ENCODE results near the gene SELP.

SELP gene

GRCh38 chr1:169561692-169562091 lies 68.2 kb downstream of the SELP start:
- H2AK5ac ChIP-seq (ENCODE audit: low read depth, low read length), result no peak overlapping the region
- H3K4me3 ChIP-seq (ENCODE audit: low read length in 2 of 2), result no peak overlapping the region
- H3K4ac ChIP-seq (ENCODE audit: low read length), result no peak overlapping the region
- no peak overlapping the region for H3K27ac ChIP-seq (replicated peaks; ENCODE audit: low read length)
- no peak overlapping the region for H2BK12ac ChIP-seq (ENCODE audit: low read length)
- no peaks in the 10 kb centered on the region for H3K27me3 ChIP-seq (ENCODE audit: control insufficient read depth in 3 of 3, insufficient read depth in 3 of 3, low read depth in 1 of 3, low read length in 3 of 3)
- no CpG with 5 or more reads among the region's 1 CpG for WGBS, 2 donors (ENCODE audit: extremely low coverage in 2 of 2, insufficient read length in 2 of 2, insufficient replicate concordance in 1 of 2)
- DNase-seq (ENCODE audit: low spot score), result no peak
- H3K79me1 ChIP-seq (ENCODE audit: low read depth, low read length), result no peaks in the 10 kb centered on the region
- no peak overlapping the region for H2BK120ac ChIP-seq (ENCODE audit: low read depth, low read length)
- no peaks in the 10 kb centered on the region for H3K9me3 ChIP-seq (replicated peaks in 1 of 2; ENCODE audit: control insufficient read depth in 2 of 2, insufficient read depth in 1 of 2, low read depth in 1 of 2, low read length in 2 of 2)
- no peak overlapping the region for H2BK5ac ChIP-seq (ENCODE audit: low read length)
- no peak overlapping the region for H3K9ac ChIP-seq (ENCODE audit: low read depth, low read length, poor library complexity)
- peaks cover 0 to 1% of the 10 kb centered on the region in 2 donors for H3K4me1 ChIP-seq (ENCODE audit: control insufficient read depth in 2 of 2, insufficient read depth in 1 of 2, low read depth in 1 of 2, low read length in 2 of 2)
- no peak overlapping the region for H4K91ac ChIP-seq (ENCODE audit: low read depth, low read length, poor library complexity)
- no peak overlapping the region for H3K23ac ChIP-seq (ENCODE audit: low read depth, low read length, poor library complexity)
- no peak overlapping the region for H2BK15ac ChIP-seq (ENCODE audit: low read length)
- H2AFZ ChIP-seq (ENCODE audit: low read length), result no peak overlapping the region
- no peak overlapping the region for H4K8ac ChIP-seq (ENCODE audit: low read depth, low read length)
- H3K36me3 ChIP-seq (replicated peaks in 1 of 2; ENCODE audit: control insufficient read depth in 2 of 2, insufficient read depth in 2 of 2, low read length in 2 of 2), result no peaks in the 10 kb centered on the region
- no peak overlapping the region for H3K4me2 ChIP-seq (ENCODE audit: insufficient read depth, low read length, poor library complexity, severe bottlenecking)
- H3K14ac ChIP-seq (ENCODE audit: low read length), result no peak overlapping the region
- no peak overlapping the region for H3K18ac ChIP-seq (ENCODE audit: low read length)

- no peak for DNase-seq (ENCODE audit: low spot score)
Measured at GRCh38 chr1:169557131-169557530, 72.8 kb downstream of the SELP start.

GRCh38 chr1:169550294-169550693 lies 79.6 kb downstream of the SELP start:
- no peak overlapping the region for H3K9ac ChIP-seq (ENCODE audit: low read depth, low read length, poor library complexity)
- no peak overlapping the region for H3K27ac ChIP-seq (replicated peaks; ENCODE audit: low read length)
- DNase-seq (ENCODE audit: low spot score), result peak; percentile 12
- no peak overlapping the region for H3K4ac ChIP-seq (ENCODE audit: low read length)
- H3K36me3 ChIP-seq (replicated peaks in 1 of 2; ENCODE audit: control insufficient read depth in 2 of 2, insufficient read depth in 2 of 2, low read length in 2 of 2), result no peaks in the 10 kb centered on the region
- H3K79me1 ChIP-seq (ENCODE audit: low read depth, low read length), result no peaks in the 10 kb centered on the region
- no peaks in the 10 kb centered on the region for H3K4me1 ChIP-seq (ENCODE audit: control insufficient read depth in 2 of 2, insufficient read depth in 1 of 2, low read depth in 1 of 2, low read length in 2 of 2)
- H4K91ac ChIP-seq (ENCODE audit: low read depth, low read length, poor library complexity), result no peak overlapping the region
- no peak overlapping the region for H2BK15ac ChIP-seq (ENCODE audit: low read length)
- no peak overlapping the region for H2BK12ac ChIP-seq (ENCODE audit: low read length)
- H3K27me3 ChIP-seq (ENCODE audit: control insufficient read depth in 3 of 3, insufficient read depth in 3 of 3, low read depth in 1 of 3, low read length in 3 of 3), result no peaks in the 10 kb centered on the region
- no peak overlapping the region for H4K8ac ChIP-seq (ENCODE audit: low read depth, low read length)
- H2AK5ac ChIP-seq (ENCODE audit: low read depth, low read length), result no peak overlapping the region
- no peak overlapping the region for H2AFZ ChIP-seq (ENCODE audit: low read length)
- no peak overlapping the region for H3K4me3 ChIP-seq (ENCODE audit: low read length in 2 of 2)
- no peak overlapping the region for H3K14ac ChIP-seq (ENCODE audit: low read length)
- no peak overlapping the region for H2BK120ac ChIP-seq (ENCODE audit: low read depth, low read length)
- no CpG with 5 or more reads among the region's 4 CpGs for WGBS, 2 donors (ENCODE audit: extremely low coverage in 2 of 2, insufficient read length in 2 of 2, insufficient replicate concordance in 1 of 2)
- no peaks in the 10 kb centered on the region for H3K9me3 ChIP-seq (replicated peaks in 1 of 2; ENCODE audit: control insufficient read depth in 2 of 2, insufficient read depth in 1 of 2, low read depth in 1 of 2, low read length in 2 of 2)
- no peak overlapping the region for H2BK5ac ChIP-seq (ENCODE audit: low read length)
- H3K23ac ChIP-seq (ENCODE audit: low read depth, low read length, poor library complexity), result no peak overlapping the region
- no peak overlapping the region for H3K4me2 ChIP-seq (ENCODE audit: insufficient read depth, low read length, poor library complexity, severe bottlenecking)
- no peak overlapping the region for H3K18ac ChIP-seq (ENCODE audit: low read length)

More at GRCh38 chr1:169557131-169557530, 72.8 kb downstream of the SELP start:
- no peak overlapping the region for H2BK12ac ChIP-seq (ENCODE audit: low read length)
- no peak overlapping the region for H3K4me3 ChIP-seq (ENCODE audit: low read length in 2 of 2)
- no peaks in the 10 kb centered on the region for H3K9me3 ChIP-seq (replicated peaks in 1 of 2; ENCODE audit: control insufficient read depth in 2 of 2, insufficient read depth in 1 of 2, low read depth in 1 of 2, low read length in 2 of 2)
- no peak overlapping the region for H2AFZ ChIP-seq (ENCODE audit: low read length)
- no peak overlapping the region for H2BK120ac ChIP-seq (ENCODE audit: low read depth, low read length)
- no peak overlapping the region for H2BK15ac ChIP-seq (ENCODE audit: low read length)
- H3K4me1 ChIP-seq (ENCODE audit: control insufficient read depth in 2 of 2, insufficient read depth in 1 of 2, low read depth in 1 of 2, low read length in 2 of 2), result peaks cover 0 to 1% of the 10 kb centered on the region in 2 donors
- H3K23ac ChIP-seq (ENCODE audit: low read depth, low read length, poor library complexity), result no peak overlapping the region
- no peak overlapping the region for H3K27ac ChIP-seq (replicated peaks; ENCODE audit: low read length)
- no peak overlapping the region for H4K8ac ChIP-seq (ENCODE audit: low read depth, low read length)
- H3K79me1 ChIP-seq (ENCODE audit: low read depth, low read length), result no peaks in the 10 kb centered on the region
- H3K14ac ChIP-seq (ENCODE audit: low read length), result no peak overlapping the region
- no peak overlapping the region for H3K18ac ChIP-seq (ENCODE audit: low read length)
- no peaks in the 10 kb centered on the region for H3K27me3 ChIP-seq (ENCODE audit: control insufficient read depth in 3 of 3, insufficient read depth in 3 of 3, low read depth in 1 of 3, low read length in 3 of 3)
- WGBS, 2 donors (ENCODE audit: extremely low coverage in 2 of 2, insufficient read length in 2 of 2, insufficient replicate concordance in 1 of 2), result no CpG with 5 or more reads among the region's 5 CpGs
- H2BK5ac ChIP-seq (ENCODE audit: low read length), result no peak overlapping the region
- no peak overlapping the region for H2AK5ac ChIP-seq (ENCODE audit: low read depth, low read length)
- no peaks in the 10 kb centered on the region for H3K36me3 ChIP-seq (replicated peaks in 1 of 2; ENCODE audit: control insufficient read depth in 2 of 2, insufficient read depth in 2 of 2, low read length in 2 of 2)
- no peak overlapping the region for H3K4me2 ChIP-seq (ENCODE audit: insufficient read depth, low read length, poor library complexity, severe bottlenecking)
- no peak overlapping the region for H3K9ac ChIP-seq (ENCODE audit: low read depth, low read length, poor library complexity)
- H4K91ac ChIP-seq (ENCODE audit: low read depth, low read length, poor library complexity), result no peak overlapping the region
- no peak overlapping the region for H3K4ac ChIP-seq (ENCODE audit: low read length)

- Histone ChIP-seq H4K91ac (ENCODE audit: low read depth, low read length, poor library complexity) (no peak overlapping the region), H3K79me1 (ENCODE audit: low read depth, low read length) (no peaks in the 10 kb centered on the region), H2BK12ac (ENCODE audit: low read length) (no peak overlapping the region), H3K4me3 (ENCODE audit: low read length in 2 of 2) (no peak overlapping the region), H3K9ac (ENCODE audit: low read depth, low read length, poor library complexity) (no peak overlapping the region), H3K4ac (ENCODE audit: low read length) (no peak overlapping the region), H2AK5ac (ENCODE audit: low read depth, low read length) (no peak overlapping the region), H3K9me3 (replicated peaks in 1 of 2; ENCODE audit: control insufficient read depth in 2 of 2, insufficient read depth in 1 of 2, low read depth in 1 of 2, low read length in 2 of 2) (no peaks in the 10 kb centered on the region), H3K4me1 (ENCODE audit: control insufficient read depth in 2 of 2, insufficient read depth in 1 of 2, low read depth in 1 of 2, low read length in 2 of 2) (no peaks in the 10 kb centered on the region), H3K14ac (ENCODE audit: low read length) (no peak overlapping the region), H2BK120ac (ENCODE audit: low read depth, low read length) (no peak overlapping the region), H3K27me3 (ENCODE audit: control insufficient read depth in 3 of 3, insufficient read depth in 3 of 3, low read depth in 1 of 3, low read length in 3 of 3) (no peaks in the 10 kb centered on the region), H2AFZ (ENCODE audit: low read length) (no peak overlapping the region), H3K27ac (replicated peaks; ENCODE audit: low read length) (no peak overlapping the region), H3K23ac (ENCODE audit: low read depth, low read length, poor library complexity) (no peak overlapping the region), H3K36me3 (replicated peaks in 1 of 2; ENCODE audit: control insufficient read depth in 2 of 2, insufficient read depth in 2 of 2, low read length in 2 of 2) (no peaks in the 10 kb centered on the region), H2BK5ac (ENCODE audit: low read length) (no peak overlapping the region), H2BK15ac (ENCODE audit: low read length) (no peak overlapping the region), H3K18ac (ENCODE audit: low read length) (no peak overlapping the region), H4K8ac (ENCODE audit: low read depth, low read length) (no peak overlapping the region), H3K4me2 (ENCODE audit: insufficient read depth, low read length, poor library complexity, severe bottlenecking) (no peak overlapping the region)
- DNase-seq (ENCODE audit: low spot score), result no peak
- WGBS, 2 donors (ENCODE audit: extremely low coverage in 2 of 2, insufficient read length in 2 of 2, insufficient replicate concordance in 1 of 2), result no CpG with 5 or more reads among the region's 2 CpGs
Measured at GRCh38 chr1:169548282-169548681, 81.6 kb downstream of the SELP start.
